HG02642 (cell line): ENCODE data around the gene SPATA6L.

Experiments
- ATAC-seq: cut with Tn5 transposase; IDR thresholded peaks from one replicate; pipeline ENCODE4 v1.9.1; 2021; ENCODE audit warnings: mild to moderate bottlenecking; ENCODE audit not compliant: unreplicated experiment, poor library complexity

The SPATA6L gene

GRCh38 chr9:4592295-4592694 is 74.0 kb downstream of the SPATA6L start:
- no peak for ATAC-seq

- ATAC-seq, result no peak
Observed at GRCh38 chr9:4591123-4591500, 75.2 kb downstream of the SPATA6L start.

- ATAC-seq, result no peak
Observed at GRCh38 chr9:4590430-4591122, 75.7 kb downstream of the SPATA6L start.

GRCh38 chr9:4588721-4589120 is 77.6 kb downstream of the SPATA6L start:
- no peak for ATAC-seq

- no peak for ATAC-seq
Observed at GRCh38 chr9:4585135-4585534, 81.1 kb downstream of the SPATA6L start.

- no peak for ATAC-seq
Observed at GRCh38 chr9:4584636-4585035, 81.6 kb downstream of the SPATA6L start.

- ATAC-seq, result no peak
Observed at GRCh38 chr9:4583001-4583400, 83.3 kb downstream of the SPATA6L start.

GRCh38 chr9:4581861-4582565 is 84.3 kb downstream of the SPATA6L start:
- no peak for ATAC-seq

GRCh38 chr9:4581035-4581760 is 85.1 kb downstream of the SPATA6L start:
- no peak for ATAC-seq

GRCh38 chr9:4579001-4579400 is 87.3 kb downstream of the SPATA6L start:
- no peak for ATAC-seq

- ATAC-seq, result no peak
Observed at GRCh38 chr9:4576448-4576847, 89.8 kb downstream of the SPATA6L start.

GRCh38 chr9:4575997-4576396 is 90.3 kb downstream of the SPATA6L start:
- no peak for ATAC-seq

GRCh38 chr9:4574657-4575243 is 91.5 kb downstream of the SPATA6L start:
- peak; percentile 62 for ATAC-seq

GRCh38 chr9:4573634-4574389 is 92.5 kb downstream of the SPATA6L start:
- no peak for ATAC-seq

GRCh38 chr9:4573176-4573575 is 93.1 kb downstream of the SPATA6L start:
- no peak for ATAC-seq

GRCh38 chr9:4572184-4572826 is 94.0 kb downstream of the SPATA6L start:
- ATAC-seq, result no peak

GRCh38 chr9:4569101-4569500 is 97.2 kb downstream of the SPATA6L start:
- ATAC-seq, result no peak

GRCh38 chr9:4567601-4568000 is 98.7 kb downstream of the SPATA6L start:
- ATAC-seq, result no peak

GRCh38 chr9:4566806-4567205 is 99.5 kb downstream of the SPATA6L start:
- no peak for ATAC-seq

- no peak for ATAC-seq
Observed at GRCh38 chr9:4563105-4563504, 103.2 kb downstream of the SPATA6L start.
